M059J (cell line): ENCODE results near the gene PIKFYVE. TPM values are rescaled to one million over a fixed set of nuclear protein-coding genes. Genes with fewer than 3 reads are reported as not detected.

Experiments used
- DNase-seq: peaks from one replicate; pipeline ENCODE4 v3.0.0-alpha.2; 2012; ENCODE audit warnings: low read depth
- total RNA-seq: library from RNA; depleted of rRNA; stranded (reverse); fragments of >200 nt; shearing (Covaris generic); gene quantifications from 2 replicates; pipeline ENCODE4 v1.2.3, GENCODE V29; 2014

The PIKFYVE gene
- total RNA-seq, 1 experiment from 2014 or later: 16.6 TPM

DNA sequence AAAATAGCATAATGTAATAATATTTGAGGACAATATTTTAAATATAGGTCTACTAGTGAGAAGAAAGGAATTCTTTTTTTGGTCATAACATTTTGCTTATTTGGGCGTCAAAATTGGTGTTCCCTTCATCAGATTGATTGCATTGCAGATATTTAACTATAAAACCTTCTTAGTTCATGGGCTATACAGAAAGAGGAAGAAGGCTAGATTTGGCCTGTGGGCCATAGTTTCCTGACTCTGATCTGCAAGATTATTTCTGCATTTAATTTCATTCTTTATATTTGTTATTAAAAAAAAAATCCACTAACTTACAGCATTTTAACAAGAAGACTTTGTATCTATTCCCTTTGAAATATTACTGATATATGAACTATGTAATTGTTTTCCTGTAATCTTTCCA is 31.9 kb downstream of the PIKFYVE start:
- DNase-seq: no peak

DNA sequence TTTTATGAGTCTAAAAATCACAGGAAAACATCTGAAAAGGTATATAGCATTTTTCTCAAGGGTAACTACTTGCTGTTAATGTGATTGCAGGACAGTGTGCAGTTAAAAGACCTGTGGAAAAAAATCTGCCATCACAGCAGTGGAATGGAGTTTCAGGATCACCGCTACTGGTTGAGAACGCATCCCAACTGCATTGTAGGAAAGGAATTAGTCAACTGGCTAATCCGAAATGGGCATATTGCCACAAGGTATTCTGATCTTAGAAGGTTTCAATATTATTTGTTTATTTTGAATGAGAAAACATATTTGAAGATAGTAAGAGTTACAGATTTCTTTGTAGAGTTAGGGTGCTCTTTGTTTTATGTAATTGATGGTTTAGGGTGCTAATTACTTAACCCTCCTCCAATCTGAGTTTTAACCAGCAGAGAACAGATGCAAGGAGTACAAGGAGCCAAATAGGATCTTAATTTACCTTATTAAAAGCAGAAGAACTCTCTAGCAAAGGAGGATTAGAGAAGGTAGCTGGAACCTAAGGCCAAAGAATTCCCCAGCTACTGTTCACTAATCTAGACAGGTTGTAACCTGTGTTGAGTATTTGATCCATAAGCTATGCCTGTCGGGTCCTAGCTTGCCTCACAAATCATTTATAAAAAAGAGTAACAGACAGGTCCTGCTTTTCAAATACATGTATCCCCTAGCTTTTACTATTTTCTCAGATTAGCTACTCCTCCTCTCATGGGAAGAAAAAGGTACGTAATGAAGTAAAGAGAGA is 35.0 kb downstream of the PIKFYVE start:
- DNase-seq: no peak

DNA sequence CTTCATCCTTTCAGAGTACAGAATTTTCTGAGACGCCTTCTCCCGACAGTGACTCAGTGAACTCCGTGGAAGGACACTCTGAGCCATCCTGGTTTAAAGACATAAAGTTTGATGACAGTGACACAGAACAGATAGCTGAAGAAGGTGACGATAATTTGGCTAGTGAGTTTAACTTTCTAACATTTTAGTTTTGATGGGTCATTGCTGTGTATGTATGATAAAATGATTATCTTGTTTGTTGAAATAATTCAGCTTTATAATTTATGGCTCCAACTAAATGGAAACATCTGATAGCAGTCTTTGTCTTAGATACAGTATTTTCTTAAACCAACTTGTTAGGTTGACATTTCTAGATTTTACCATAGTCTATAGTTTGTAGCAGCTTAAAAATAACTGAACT is 38.1 kb downstream of the PIKFYVE start:
- DNase-seq: no peak

DNA sequence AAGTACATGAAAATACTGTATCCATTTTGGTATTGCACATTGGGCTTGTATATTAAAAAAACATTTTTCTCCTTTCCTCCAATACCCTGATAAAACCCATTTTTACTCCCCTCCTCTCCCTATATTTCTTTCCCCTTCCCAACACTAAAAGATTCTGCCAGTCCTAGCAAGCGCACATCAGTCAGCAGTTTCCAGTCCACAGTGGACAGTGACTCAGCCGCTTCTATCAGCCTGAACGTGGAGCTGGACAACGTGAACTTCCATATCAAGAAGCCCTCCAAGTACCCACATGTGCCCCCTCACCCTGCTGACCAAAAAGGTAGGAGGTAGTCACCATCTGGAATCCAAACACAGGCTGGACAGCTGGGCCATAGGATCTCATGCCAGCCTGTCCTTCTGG is 38.6 kb downstream of the PIKFYVE start:
- DNase-seq: no peak

DNA sequence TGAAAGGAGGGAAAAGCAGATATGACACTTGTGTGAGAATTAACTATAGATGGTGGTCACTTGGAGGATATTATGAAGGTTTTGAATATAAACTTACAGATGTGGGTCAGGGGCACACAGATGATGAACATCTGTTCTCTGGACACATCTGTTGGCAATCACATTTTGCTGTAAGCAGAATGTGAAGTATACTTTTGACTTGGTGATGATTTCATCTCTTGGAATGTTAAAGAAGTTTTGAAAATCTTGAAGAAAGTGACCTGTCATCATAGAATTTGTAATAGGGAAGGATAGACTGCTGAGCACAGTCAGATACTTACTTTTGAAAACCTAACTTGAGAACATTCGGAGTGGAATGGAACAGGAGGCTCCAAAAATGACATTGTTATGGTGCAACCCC is 40.2 kb downstream of the PIKFYVE start:
- no peak for DNase-seq

DNA sequence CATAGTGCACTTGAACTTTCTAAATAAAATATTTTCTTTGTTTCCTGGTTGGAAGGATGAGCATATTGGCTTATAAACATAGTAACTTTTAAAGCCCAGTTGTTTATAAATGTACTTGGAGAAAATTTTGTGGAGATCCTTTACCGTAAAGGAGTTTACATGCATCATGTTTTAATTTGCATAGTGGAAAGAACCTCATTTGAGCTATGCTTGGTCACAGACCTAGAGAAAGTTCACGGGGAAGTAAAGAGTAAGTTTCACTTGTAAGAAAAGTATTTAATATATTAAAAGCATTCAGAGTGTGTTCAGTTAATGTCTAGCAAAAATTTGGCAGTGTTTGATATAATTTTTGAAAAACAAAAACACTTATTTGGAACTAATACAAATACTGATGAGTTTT is 45.3 kb downstream of the PIKFYVE start:
- no peak for DNase-seq

DNA sequence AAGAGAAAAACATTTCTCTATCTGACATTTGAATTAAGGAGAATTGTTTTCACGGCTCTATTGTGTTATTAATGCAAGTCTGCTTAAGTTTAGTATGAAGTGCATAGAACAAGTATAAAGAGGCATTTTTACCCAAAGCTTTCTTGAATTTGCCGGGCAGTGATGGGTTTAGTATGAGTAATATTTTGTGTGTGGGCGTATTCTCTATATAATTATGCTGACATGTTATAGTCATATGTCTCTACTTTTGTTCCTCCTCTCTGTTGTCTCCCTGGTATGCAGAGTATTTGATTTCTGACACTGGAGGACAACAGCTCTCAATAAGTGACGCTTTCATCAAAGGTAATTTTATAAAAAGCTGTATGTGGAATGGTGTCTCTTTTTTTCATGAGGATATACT is 45.9 kb downstream of the PIKFYVE start:
- no peak for DNase-seq

DNA sequence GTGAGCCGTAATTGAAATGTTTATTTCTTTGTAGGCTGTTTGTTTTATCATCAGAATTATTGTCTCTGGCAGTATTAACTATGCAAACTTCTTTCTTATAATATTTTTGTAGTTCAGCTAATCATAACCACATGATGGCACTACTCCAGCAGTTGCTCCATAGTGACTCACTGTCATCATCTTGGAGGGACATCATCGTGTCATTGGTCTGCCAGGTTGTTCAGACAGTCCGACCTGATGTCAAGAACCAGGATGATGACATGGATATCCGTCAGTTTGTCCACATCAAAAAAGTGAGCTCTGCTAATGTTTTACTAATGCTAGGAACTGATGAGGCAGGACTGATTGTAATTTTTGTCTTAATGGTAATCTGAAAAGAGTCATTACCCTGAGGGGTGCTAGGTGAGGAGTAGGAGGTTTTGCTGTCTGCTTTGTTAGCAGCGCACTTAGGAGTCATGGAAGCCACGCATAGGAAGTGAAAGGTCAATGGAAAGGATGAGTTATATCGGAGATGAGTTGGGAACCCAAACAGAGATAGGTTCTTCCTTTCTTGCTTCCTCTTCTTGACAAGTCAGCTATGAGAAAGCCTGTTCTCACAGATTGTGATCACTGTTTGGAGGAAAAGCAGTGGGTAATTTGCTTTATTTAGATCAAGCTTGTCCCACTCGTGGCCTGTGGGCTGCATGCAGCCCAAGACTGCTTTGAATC is 49.2 kb downstream of the PIKFYVE start:
- DNase-seq: peak; percentile 22

DNA sequence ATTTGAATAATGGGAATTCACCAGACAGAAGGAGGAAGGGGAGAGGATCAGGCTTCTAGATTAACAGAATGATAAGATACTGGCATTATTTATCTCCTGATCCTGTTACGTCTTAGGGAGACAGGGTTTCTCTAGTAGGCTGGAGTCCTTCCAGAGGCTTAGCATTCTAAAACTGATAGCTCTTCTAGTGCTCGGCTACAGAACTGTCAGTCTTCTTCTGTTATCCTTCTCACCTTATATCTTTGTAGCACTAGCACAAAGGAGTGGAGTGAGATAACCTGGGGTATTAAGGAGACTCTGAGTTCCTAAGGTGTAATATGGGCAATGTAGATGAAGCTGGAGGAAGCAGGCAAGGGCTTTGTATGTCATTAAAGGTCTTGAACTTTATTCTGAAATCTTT is 52.1 kb downstream of the PIKFYVE start:
- no peak for DNase-seq

DNA sequence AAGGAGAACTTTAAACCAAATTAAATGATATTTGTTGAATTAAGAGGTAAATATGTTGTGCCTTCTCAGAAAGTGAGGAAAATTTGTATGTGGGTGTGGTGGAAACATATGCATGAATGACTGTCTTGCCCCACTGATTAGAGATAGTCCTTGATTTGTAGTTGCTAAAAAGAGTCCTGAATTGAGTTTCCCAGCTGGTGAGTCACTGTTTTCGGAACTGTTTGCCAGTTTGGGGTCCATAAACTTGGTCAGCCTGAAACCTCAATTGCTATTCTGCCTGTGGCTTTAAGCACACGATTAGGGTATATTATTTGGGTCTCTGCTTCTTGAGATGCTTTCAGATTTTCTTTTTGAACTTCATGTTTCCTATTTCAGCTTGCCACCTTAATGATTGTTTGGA is 53.3 kb downstream of the PIKFYVE start:
- DNase-seq: peak; percentile 3

DNA sequence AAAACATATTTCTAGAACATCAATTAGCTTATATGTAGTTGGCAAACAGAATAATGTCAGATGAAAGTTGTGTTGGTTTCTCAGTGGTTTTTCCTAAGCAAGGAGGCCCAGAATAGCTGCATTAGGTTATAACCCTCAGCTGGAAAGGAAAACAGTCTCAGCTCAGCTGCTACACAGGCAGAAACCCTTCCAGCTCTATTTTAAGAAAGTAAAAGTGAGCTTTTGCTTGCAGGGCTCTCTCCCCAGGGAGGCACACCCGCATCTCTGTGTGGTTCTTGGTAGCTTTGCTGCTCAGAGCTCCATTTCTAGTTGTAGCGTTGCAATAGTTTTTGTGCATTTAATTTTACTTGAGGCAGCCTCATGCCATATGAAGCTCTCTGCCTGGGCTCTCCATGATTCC is 54.6 kb downstream of the PIKFYVE start:
- DNase-seq: no peak

DNA sequence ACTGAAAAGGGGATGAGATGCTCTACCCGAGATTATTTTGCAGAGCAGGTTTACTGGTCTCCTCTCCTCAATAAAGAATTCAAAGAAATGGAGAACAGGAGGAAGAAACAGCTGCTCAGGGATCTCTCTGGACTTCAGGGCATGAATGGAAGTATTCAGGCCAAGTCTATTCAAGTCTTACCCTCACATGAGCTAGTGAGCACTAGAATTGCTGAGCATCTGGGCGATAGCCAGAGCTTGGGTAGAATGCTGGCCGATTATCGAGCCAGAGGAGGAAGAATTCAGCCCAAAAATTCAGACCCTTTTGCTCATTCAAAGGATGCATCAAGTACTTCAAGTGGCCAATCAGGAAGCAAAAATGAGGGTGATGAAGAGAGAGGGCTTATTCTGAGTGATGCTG is 60.0 kb downstream of the PIKFYVE start:
- DNase-seq: no peak

DNA sequence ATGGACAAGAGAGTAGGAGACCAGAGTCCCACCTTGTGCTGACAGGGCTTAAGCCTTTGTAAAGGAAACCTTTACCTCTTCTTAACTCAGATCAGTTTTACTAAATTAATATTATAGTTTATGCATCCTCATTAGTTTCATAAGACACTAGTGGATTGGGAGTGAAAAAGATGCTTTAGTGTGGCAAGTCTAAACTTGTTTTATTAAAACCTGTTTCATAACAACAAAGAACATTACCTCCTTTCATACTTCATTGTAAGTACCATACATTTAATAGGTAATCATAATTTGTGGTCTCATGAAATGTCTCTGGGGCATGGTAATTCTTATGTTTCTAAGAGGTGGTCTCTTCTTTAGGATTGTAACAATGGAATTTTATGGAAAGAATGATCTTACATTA is 63.4 kb downstream of the PIKFYVE start:
- DNase-seq: no peak

DNA sequence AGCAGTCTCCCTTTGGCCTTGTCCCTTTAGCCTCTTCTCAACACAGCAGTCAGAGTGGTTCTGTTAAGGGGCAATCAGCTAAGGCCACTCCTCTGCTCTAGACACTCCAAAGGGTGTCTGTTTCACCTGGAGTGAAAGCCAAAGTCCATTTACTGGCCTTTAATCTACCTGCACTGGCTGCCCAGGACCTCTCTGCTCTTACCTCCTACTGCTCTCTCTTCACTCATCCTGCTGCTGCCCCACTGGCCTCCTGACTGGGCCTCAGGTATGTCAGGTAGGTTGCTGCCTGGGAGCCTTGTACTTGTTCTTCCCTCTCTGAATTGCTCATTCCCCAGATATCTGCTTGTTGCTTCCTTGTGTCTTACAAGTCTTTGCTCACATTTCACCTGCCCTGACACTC is 68.2 kb downstream of the PIKFYVE start:
- DNase-seq: no peak

DNA sequence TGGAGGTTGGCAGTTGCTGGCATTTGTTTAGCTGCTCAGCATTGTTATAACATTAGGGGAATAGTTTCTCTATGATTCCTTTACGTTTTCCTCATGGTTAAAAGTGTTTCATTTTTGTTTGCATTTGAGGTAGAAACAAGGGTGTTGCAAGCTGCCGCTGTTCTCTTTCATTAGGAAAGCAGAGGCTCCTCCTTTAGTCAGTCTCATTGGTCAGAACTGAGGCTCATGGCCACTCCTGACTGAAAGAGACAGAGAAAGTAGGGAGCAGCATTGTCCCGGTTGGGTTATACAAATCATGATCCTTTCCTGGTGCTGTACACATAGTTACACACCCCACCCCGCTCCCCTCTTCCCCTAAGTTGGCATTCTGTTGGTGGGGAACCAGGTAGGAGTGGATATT is 80.7 kb downstream of the PIKFYVE start:
- DNase-seq: no peak

DNA sequence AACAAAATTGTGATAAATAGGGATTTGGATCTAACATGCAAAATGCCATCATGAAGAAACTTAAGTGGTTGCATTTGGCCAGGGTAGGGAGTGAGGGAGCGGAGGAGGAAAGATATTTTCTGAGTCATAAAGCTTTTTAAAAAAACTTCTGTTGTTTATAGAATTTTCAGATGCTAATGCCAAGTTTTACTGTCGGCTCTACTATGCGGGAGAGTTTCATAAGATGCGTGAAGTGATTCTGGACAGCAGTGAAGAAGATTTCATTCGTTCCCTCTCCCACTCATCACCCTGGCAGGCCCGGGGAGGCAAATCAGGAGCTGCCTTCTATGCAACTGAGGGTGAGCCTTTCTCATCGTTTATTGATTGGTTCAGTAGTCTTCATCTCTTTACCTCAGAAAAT is 84.6 kb downstream of the PIKFYVE start:
- DNase-seq: no peak

DNA sequence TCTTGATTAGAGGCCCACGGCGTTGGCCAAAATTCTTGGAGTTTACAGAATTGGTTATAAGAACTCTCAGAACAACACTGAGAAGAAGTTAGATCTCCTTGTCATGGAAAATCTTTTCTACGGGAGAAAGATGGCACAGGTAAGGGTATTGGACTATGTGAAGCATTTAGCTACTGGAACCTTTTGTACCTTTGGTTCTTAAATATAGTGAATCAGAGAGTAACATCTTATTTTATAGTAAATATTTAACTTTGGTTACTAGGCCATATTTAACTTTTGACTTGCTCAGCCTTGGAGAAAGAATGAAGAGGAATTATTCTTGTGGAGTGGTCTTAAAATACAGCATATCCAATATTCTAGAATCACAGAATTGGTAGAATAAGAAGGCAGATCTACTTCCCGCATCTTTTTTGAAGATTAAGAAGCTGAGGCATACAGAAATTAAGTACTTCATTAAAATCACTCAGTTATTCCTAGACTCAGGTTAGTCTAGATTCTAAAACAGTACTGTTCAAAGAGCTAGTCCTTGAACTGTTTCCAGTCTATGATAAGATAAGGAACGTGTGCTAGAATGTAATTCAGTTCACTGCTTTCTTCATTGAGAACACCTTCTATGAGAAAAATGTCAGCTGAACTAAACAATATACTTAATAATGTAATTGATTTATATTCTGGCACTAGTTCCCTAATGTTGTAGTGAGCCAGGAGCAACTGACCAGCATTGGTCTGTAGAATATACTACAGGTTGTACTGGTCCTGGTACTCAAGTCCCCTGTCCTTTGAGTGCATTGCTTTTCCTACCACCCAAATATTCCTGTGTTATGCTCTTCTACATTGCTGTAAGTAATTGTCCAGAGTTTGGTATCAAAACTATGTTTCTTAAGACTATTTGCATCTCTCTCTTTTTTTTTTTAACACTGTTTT is 86.9 kb downstream of the PIKFYVE start:
- no peak for DNase-seq

DNA sequence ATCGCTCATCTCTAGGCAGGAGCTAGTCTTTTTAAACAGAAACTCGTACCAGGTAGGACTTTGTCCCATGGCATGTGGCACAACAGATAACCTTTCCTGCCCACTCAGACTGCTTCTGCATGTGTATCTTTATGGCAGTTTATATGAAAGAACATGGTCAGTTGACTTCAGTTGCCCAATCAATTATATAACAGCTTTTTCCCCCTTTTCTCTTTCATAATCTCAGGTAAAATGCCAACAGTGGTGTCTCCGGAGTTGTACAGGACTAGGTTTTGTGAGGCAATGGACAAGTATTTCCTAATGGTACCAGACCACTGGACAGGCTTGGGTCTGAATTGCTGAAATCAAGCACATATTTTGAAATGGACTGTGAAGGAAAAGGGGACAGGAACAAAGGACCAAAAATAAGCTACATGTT is 88.9 kb downstream of the PIKFYVE start:
- DNase-seq: no peak

DNA sequence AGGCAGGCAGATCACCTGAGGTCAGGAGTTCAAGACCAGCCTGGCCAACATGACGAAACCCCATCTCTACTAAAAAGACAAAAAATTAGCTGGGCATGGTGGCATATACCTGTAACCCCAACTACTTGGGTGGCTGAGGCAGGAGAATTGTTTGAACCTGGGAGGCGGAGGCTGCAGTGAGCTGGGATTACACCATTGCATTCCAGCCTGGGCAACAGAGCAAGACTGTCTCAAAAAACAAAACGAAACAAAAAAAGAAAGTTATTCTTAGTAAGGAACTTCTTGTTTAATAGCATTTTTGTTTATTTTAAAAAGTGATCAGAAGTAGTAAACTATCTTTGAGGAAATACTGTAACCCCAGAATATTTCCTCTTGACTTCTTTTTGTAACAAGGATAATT is 90.4 kb downstream of the PIKFYVE start:
- DNase-seq: peak; percentile 12

DNA sequence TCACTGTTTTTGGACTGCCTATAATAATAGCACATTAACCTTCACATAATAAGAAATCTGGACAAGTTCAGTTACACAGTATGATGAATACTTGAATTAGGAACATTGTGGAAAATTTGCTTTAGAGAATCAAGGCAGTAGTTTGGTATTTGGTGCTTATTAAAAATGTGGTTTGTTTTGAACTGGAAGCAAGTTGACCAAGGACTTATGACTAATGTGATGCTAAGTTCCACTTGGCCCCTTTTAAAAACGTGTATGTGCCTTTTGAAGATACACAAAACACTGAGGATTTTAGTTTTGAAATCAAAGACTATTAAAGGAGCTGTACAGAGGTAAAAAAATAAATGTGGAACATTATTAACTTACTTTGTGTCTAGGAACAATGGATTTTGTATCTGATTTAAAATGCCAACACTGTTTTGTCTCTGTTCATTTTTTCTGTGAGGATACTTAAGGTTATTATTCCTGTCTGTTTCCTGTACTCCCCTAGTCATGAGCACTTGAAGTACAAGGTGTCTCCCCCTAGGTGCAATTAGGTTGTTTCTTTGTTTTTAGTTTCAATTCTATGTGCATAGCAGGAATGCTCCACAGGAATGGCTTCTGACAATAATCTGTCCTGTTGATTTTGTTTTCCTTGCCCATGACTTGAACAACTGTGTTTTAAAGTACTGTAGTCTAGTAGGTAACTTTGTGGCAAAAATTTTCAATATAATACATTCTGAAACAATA is 91.0 kb downstream of the PIKFYVE start:
- peak; percentile 58 for DNase-seq

DNA sequence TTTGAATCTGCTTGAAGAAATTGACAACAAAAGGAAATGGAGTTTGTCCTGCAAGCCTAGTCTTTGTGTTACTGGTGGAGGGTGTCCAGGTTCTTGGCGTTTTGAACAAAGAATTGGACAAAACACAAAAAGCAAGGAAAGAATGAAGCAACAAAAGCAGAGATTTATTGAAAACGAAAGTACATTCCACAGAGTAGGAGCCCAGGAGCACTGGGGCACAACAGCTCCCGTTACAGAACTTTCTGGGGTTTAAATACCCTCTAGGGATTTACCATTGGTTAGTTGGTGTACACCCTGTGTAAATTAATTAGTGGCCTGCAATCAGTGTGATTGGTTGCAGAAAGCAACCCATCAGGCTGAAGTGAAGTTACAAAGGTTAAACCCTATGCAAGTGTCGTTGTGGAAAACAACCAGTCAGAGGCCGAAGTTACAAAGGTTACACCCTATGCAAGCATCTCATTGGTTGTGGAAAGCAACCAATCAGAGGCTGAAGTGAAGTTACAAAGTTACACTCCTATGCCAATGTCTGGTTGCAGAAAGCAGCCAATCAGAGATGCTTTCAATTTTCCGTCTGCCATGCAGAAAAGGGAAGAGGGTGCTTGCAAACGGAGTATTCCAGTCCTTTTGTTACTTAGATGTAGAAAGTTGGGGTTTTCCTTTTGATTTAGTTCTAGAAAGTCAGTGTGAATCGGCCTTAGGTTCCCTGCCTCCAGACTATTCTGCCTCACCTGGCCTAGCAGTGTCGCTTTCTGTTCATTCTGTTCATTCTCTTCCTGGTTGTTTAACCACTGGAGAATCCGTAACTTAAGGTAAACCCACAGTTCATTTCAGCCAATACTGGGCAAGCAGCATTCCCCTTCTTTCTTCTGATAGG is 92.9 kb downstream of the PIKFYVE start:
- DNase-seq: peak; percentile 12
